HuH-7.5 (cell line): ENCODE data around the gene IFI6.
"Not testable (repeated sequence)": the region's sequence is repeated elsewhere in the genome, so short reads cannot be mapped to it uniquely, and the experiment has no call there.

Experiments used
- DNase-seq: peaks from one replicate; pipeline ENCODE4 v3.0.0; 2011; ENCODE audit warnings: low spot score

IFI6 gene, protein sequence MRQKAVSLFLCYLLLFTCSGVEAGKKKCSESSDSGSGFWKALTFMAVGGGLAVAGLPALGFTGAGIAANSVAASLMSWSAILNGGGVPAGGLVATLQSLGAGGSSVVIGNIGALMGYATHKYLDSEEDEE

DNA sequence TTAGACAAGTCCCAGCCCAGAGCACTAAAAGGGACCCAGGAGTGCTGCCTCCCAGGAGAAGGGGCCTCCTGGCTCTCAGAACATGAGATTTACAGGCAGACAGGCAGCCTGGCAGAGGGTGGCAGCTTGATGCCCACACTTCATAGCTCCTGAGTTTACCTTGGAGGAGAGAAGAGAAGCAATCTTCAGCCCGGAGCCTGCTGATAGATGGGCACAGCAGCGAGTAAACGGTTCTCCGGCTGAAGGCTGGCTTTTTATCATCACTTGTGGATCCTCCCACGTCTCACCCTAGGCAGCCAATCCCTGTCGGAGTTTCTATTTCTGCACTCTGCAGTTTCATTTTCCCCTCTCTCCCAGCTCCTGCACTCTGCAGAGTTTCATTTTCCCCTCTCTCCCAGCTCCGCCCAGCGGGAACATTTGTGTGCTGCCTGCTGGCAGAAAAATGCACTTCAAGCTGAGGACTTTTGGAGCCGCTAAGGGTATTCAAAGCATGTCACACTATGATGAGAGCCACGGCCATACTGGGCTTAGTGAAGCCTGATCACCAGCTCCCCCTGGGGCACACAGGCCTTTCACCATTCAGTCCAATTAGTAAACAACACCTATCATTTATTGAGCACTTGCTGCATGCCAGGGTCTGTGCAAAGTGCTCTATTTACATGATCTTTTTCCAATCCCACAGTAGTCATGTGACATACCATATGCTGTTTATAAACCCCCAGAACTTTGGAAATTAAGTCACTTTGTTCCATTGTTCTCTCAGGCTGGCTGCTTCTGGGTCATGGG lies at the start of gene IFI6:
TSS of gene IFI6 (minus strand) at position 229 of the 786 bp plus-strand sequence. CDS start 2,878 bp downstream, outside the sequence.
- DNase-seq = peak; percentile 84

DNA sequence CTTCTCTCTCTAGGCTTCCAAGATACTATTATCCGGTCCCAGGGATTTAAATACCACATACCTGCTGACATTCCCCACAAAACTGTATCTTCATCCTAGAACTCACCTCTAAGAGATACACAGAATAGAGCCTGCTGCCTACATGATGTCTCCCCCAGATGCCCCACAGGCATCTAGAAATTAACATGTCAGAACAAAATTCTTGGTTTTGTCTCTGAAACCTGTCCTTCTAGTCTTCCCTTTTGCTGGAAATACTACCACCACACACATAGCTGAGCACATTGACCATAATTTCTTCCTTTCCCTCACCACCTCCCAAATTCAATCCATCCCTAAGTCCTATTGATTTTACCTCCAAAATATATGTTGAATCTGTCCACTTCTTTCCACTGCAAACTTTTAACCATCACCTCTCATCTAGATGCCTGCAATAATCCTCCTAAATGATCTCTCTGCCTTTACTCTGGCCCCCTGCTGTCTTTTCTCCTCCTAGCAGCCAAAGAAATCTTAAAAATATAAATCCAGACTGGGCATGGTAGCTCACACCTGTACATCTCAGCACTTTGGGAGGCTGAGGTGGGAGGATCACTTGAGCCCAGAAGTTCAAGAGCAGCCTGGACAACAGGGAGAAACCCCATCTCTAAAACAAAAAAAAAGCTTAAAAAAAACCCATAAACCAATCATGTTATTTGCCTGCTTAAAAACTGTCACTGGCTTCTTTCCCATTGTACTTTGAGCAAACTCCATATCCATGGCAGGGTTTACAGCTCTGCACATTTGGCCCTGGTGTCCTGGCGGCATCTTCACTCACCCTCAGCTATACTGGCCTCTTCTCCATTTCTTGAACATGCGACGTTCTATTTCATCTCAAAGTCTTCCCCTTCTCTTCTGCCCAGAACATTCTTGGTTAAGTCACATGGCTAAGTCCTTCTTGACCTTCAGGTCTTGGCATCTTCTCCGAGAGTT lies 47.6 kb upstream of the IFI6 start:
- DNase-seq = peak; percentile 8

DNA sequence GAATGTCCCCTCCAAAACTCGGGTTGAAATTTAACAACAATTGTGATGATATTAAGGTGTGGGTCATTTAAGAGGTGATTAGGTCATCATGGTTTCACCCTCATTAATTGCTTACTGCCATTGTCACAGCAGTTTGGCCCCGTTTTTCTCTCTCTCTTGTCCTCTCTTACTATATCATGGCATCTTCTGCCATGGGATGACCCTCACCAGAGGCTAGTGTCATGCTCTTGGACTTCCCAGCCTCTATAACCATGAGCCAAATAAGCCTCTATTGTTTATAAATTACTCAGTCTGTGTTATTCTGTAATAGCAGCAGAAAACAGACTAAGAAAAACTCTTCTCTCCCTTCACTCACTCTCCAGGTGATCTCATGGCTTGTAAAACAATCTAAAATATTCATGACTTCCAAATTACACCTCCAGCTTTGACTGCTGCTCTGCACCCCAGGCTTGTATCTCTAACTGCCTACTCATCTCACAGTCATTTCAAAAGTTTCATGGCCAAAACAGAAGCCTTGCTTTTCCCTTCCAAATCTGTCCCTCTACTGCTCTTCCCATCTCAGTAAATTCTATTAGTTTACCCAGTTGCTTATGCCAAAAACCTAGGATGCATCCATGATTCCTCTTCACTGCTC lies 44.4 kb upstream of the IFI6 start:
- DNase-seq = no peak

DNA sequence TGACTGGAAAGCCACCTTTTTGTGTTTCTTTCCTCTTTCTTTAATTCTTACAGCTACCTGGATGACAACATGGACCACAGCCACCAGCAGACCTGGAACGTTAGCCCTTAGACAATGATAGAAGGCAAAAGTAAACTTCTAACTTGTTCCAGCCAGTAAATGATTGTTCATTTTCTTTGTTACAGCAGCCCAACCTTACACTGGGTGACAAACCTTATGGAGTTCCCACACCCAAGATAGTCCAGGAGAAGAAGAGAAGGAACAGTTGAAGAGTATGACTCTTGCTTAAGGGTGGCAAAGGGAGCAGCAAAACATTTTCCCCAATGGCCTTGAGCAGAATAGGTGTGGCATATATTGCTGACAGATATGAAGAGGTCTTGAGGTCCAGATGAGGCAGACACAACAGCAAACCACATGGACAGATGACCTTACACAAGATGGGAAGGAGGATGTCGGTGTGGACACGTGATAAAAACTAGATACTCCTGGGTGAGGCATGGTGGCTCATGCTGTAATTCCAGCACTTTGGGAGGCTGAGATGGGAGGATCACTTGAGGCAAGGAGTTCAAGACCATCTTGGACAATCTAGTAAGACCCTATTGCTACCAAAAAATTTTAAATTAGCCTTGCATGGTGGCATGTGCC lies 42.0 kb upstream of the IFI6 start:
- no peak for DNase-seq

DNA sequence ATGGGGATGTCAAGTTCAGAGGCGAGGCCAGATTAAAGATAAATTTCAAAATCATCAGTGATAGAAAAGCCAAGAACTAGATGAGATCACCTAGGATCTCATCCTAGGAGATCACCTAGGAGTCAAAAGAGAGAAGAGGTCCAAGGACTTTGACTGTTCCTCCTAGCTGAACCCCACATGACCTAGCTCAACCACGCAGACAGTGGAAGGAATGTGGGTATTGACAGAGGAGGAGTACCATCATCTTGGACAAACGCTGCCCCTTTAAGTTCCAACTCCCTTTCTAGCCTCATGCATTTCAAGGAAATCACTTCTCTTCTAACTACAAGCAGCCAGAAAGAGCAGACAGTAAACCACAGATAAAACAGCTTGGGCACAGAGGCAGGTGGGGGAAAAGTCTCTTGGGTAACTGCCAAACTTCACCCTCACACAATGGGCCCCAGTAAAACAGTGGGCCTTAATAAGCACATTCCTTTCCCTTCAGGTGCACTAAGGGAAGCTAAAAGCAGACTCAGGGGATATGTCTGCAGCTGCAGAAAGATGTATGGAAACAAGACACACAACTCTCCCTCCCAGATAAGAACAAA lies 41.2 kb upstream of the IFI6 start:
- DNase-seq = no peak

DNA sequence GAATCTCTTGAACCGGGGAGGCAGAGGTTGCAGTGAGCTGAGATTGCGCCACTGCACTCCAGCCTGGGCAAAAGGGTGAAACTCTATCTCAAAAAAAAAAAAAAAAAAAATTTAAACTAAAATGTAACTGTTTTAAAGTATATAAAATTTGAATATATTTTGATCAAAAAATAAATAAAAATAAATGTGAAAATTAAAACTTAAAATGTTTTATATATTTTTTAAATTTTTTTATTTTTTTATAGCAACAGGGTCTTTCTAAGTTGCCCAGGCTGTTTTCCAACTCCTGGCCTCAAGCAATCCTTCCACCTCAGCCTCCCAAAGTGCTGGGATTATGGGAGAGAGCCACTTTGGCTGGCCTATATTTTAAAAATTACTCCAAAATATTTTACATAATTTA lies 38.6 kb upstream of the IFI6 start:
- no peak for DNase-seq

DNA sequence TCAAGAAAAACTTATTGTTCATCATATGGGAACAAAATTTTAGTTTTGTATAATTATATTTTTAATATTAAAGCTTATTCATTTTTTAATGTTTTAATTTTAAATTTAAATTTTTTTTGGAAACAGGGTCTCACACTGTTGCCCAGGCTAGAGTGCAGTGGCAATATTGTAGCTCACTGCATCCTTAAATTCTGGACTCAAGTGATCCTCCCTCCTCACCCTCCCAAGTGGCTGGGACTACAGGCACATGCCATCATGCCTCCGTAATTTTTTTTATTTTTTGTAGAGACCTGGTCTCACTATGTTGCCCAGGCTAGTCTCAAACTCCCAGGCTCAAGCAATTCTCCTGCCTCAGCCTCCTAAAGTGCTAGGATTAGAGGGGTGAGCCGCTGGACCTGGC lies 33.6 kb upstream of the IFI6 start:
- DNase-seq = no peak

DNA sequence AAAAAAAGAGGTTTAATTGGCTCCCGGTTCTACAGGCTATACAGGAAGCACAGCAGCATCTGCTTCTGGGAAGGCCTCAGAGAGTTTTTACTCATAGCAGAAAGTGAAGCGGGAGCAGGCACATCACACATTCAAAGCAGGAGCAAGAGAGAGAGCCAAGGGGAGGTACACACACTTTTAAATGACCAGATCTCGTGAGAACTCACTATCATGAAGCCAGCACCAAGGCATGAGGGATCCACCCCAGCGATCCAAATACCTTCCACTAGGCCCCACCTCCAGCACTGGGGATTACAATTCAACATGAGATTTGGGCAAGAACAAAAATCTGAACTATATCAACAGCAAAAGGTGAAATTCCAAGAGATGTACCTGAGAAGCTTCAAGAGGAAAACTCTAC lies 33.0 kb upstream of the IFI6 start:
- no peak for DNase-seq

DNA sequence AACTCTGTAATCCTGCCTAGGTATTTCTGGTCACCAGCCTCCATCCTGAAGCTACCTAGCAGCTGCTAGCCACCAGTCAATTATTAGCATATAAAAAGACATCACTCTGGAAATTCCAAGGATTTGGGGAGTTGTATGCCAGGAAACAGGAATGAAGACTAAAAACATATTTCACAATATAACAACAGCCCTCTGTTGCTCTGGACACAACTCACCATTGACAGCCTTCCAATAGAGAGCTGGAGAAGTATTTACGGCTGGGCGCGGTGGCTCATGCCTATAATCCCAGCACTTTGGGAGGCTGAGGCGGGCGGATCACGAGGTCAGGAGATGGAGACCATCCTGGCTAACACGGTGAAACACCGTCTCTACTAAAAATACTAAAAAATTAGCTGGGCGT lies 24.8 kb upstream of the IFI6 start:
- not testable (repeated sequence) for DNase-seq

DNA sequence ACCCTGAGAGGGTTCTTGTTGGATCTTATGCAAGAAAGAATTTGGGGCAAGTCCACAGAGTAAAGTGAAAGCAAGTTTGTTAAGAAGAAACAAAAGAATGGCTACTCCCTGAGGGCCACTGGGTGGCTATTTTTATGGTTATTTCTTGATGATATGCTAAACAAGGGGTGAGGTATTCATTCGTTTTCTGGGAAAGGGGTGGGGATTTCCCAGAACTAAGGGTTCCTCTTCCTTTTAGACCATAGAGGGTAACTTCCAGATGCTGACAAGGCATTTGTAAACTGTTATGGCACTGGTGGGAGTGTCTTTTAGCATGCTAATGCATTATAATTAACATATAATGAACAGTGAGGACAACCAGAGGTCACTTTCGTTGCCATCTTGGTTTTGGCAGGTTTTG lies 18.2 kb upstream of the IFI6 start:
- no peak for DNase-seq

DNA sequence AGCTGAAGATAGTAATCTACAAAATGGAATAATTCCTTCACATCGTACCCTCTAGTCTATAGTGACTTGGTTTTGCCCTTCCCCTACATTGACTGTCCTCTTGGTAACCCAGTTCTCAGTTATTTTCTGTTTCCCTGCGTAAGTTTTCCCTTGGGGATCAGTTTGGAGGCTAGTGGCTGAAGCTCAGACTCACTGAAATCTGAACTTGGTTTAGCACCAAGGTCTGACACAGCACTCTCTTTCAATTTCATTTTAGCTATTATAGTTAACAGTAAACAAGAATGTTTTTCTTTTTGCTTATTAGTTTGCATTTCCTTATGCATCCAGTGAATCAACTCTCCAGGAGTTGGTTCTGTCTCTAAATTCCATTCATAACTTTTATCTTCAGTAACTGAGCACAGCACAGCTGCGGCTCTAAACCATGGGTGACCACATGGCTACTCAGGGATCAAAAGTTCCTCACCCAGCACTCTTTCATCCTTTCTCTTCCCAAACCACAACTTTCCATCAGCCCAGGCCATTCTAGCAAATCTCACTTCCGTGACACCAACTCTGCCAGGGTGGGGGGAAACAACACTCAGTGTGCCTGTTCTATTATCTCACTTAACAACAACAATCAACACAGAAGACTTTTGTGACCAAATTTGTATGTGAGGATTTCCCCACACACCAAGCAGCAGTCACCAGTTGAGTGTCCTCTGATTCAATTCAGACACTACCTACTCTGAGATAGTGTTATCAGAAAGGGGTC lies 17.6 kb upstream of the IFI6 start:
- no peak for DNase-seq

DNA sequence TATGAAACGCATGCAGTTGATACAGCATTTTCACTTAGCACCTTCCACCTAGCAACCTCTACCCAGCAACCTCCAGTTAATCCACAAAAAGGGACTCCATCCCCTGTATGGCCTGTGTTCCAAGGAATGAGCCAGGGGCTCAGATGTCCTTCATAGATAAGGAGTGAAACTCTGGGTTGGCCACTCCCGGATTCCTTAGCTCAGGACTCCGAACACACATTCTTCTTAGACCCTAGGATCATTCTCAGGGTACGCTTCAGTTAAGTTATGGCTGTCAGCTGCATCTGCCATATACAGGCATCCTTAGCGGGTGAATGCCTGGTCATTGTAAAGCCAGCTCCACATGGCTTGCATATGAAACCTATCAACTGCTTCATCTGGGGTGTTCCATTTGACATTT lies 15.9 kb upstream of the IFI6 start:
- no peak for DNase-seq

DNA sequence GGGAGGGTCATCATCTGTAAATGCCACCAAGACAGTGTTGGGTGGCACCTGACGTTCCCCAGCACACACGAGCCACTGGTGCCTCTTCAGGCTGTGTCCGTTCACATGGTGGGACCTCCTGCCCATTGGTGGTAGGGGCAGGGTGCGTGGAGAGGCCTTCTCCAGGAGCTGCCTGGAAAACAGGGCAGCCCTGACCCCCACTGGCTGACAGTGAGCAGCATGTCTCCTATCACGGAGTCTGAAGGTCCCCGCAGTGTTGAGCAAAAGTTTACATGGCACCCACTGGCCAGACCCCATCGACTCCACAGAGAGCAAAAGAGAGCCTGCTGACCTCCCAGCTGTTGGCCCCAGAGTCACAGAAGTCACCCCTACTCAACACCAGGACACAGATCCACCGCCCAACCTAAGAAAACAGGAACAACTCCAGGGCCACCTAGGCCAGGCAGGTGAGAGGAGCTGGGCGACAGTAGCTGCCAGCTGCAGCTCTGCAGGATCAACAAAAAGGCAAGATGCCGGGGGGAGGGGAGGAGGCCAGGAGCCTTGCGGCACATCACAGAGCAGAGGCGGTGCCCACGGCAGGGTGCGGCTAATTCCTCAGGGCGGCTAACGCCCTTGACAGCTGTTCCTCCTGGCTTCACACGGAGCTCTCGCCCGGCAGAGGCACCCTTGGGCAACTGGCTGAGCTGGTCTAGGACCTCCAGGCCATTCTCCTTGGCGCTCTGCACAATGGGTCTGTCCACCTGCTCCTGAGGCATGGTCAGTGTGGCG lies 14.4 kb upstream of the IFI6 start:
- DNase-seq = no peak

DNA sequence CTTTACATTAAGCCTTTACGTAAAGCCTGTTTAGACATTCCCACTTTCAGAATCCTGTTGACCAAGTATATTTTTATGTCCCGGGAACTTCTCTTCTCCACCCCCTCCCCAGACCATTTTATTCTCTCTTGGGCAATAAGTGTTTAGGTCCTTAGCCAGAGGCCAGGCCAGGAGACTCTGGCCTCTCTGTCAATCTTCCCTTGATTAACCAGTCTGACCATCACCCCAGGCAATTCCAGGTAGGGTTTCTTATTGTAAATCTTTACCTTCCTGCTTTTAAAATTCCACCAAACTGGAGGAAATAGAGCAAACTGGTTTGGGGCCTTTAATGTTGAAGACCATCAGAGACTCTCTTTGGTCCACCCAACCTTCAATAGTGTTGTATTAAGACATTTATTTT lies 12.2 kb upstream of the IFI6 start:
- no peak for DNase-seq

DNA sequence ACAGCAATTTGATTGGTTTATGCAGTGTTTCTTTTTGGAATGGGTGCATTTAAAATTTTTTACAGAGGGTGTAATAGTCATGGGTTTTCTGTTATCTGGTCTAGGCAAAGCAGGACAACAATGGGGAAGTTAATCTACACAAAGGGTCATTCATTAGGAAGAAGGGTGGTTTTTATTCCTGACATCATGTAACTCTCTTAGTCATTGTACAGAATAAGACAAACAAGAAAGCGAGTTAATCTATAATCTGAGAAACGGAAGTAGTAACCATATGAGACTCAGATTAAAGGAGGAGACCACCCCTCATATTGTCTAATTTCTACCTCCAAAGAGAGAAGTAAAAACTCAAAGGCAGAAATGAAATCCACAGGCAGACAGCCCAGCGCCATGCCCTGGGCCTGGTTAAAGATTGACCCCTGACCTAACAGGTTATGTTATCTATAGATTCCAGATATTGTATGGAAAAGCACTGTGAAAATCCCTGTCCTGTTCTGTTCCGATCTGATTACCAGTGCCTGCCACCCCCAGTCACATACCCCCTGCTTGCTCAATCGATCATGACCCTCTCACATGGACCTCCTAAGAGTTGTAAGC lies 10.5 kb upstream of the IFI6 start:
- no peak for DNase-seq

DNA sequence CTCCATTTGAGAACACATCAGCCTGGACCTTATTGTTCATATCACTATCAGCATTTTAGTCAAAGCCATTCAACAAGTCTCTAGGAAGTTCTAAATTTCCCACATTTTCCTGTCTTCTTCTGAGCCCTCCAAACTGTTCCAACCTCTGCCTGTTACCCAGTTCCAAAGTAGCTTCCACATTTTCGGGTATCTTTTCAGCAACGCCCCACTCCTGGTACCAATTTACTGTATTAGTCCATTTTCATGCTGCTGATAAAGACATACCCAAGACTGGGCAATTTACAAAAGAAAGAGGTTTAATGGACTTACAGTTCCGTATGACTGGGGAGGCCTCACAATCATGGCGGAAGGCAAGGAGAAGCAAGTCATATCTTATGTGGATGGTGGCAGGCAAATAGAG lies 9.6 kb upstream of the IFI6 start:
- not testable (repeated sequence) for DNase-seq

DNA sequence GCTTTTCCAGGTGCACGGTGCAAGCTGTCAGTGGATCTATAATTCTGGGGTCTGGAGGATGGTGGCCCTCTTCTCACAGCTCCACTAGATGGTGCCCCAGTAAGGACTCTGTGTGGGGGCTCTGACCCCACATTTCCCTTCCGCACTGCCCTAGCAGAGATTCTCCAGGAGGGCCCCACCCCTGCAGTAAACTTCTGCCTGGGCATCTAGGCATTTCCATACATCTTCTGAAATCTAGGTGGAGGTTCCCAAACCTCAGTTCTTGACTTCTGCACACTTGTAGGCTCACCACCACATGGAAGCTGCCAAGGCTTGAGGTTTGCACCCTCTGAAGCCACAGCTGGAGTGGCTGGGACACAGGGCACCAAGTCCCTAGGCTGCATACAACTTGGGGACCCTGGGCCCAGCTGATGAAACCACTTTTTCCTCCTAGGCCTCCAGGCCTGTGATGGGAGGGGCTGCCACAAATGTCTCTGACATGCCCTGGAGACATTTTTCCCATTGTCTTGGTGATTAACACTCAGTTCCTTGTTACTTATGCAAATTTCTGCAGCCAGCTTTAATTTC lies 8.3 kb upstream of the IFI6 start:
- DNase-seq = not testable (repeated sequence)

DNA sequence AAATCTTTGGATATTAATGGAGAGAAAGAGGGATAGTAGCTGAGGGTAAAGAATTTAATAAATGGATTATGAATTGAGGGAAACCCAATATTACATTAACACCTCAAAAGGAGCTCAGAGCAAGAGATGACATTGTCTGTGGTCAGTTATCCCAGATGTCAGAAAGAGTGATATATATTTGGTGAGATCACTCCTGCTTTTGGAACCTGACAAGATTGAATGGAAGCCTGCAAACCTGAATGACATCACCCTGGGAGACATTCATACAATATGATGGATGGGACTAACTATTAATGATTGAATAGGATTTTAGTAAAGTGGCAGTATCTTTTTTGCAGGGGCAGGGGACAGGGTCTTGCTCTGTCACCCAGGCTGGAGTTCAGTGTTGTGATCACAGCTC lies 6.8 kb upstream of the IFI6 start:
- DNase-seq = no peak

DNA sequence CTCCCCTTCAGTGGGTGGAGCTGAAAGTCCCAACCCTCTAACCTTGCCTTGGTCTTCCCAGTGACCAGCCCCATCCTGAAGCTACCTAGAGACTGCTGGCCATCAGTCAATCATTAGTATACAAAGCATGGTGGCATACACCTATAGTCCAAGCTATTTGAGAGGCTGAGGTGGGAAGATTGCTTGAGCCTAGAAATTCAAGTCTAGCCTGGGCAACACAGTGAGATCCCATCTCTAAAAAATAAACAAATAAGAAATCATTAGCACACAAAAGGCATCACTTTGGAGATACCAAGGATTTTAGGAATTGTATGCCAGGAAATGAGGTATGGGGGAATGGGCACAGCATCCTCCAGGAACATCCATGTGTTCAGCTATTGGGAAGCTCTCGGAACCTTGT lies 4.4 kb upstream of the IFI6 start:
- no peak for DNase-seq
